ENCODE results near the gene COLGALT1.

COLGALT1 gene

GRCh38 chr19:17528610-17529009 lies 26.8 kb upstream of the COLGALT1 start:
- CTCF ChIA-PET = interaction anchor here (0.6 to 1.3 kb wide), 2 partner anchors 33 to 47 kb away, joined by 3 to 6 read pairs; no protein-coding TSS in a partner anchor
- TF ChIP-seq ZNF202 (tag by site-specific recombination; IDR thresholded peaks at IDR 0.05; ENCODE audit: borderline replicate concordance) (no peak), BCL6B (tag by site-specific recombination; IDR thresholded peaks at IDR 0.05) (no peak), ZNF169 (tag by site-specific recombination; IDR thresholded peaks at IDR 0.05) (no peak), ZNF280D (tag by site-specific recombination; IDR thresholded peaks at IDR 0.05) (peak; percentile 99), ZNF514 (tag by site-specific recombination; IDR thresholded peaks at IDR 0.05) (no peak), ZNF596 (tag by site-specific recombination; IDR thresholded peaks at IDR 0.05) (no peak), SETDB1 (IDR thresholded peaks at IDR 0.05; ENCODE audit: insufficient read length, low read length) (no peak), ZNF629 (tag by site-specific recombination; IDR thresholded peaks at IDR 0.05) (no peak), ZNF580 (tag by site-specific recombination; IDR thresholded peaks at IDR 0.05) (peak; percentile 83; the same call in 1 of the 2 replicates), ZNF76 (tag by site-specific recombination; IDR thresholded peaks at IDR 0.05; ENCODE audit: borderline replicate concordance, low read depth) (peak; percentile 15; the same call in 1 of the 2 replicates), ZNF112 (tag by site-specific recombination; IDR thresholded peaks at IDR 0.05) (no peak), ZNF677 (tag by site-specific recombination; IDR thresholded peaks at IDR 0.05) (no peak), ZIC2 (tag by site-specific recombination; IDR thresholded peaks at IDR 0.05) (no peak), ZNF830 (tag by site-specific recombination; IDR thresholded peaks at IDR 0.05; ENCODE audit: low read depth) (no peak), GLIS1 (tag by site-specific recombination; IDR thresholded peaks at IDR 0.05) (no peak), ZNF768 (tag by site-specific recombination; IDR thresholded peaks at IDR 0.05) (no peak), ZNF248 (tag by site-specific recombination; IDR thresholded peaks at IDR 0.05) (no peak), HOXA7 (CRISPR knock-in tag; IDR thresholded peaks at IDR 0.05; ENCODE audit: borderline replicate concordance) (no peak), ZNF561 (tag by site-specific recombination; IDR thresholded peaks at IDR 0.05; ENCODE audit: borderline replicate concordance) (no peak), ZSCAN16 (tag by site-specific recombination; IDR thresholded peaks at IDR 0.05) (no peak), ZNF48 (tag by site-specific recombination; IDR thresholded peaks at IDR 0.05) (no peak), ZNF600 (tag by site-specific recombination; IDR thresholded peaks at IDR 0.05) (no peak), SP7 (tag by site-specific recombination; IDR thresholded peaks at IDR 0.05) (peak; percentile 32), ZNF560 (tag by site-specific recombination; IDR thresholded peaks at IDR 0.05; ENCODE audit: borderline replicate concordance) (no peak), ZBTB21 (tag by site-specific recombination; IDR thresholded peaks at IDR 0.05) (no peak)
- TF ChIP-seq, protein P1, sequence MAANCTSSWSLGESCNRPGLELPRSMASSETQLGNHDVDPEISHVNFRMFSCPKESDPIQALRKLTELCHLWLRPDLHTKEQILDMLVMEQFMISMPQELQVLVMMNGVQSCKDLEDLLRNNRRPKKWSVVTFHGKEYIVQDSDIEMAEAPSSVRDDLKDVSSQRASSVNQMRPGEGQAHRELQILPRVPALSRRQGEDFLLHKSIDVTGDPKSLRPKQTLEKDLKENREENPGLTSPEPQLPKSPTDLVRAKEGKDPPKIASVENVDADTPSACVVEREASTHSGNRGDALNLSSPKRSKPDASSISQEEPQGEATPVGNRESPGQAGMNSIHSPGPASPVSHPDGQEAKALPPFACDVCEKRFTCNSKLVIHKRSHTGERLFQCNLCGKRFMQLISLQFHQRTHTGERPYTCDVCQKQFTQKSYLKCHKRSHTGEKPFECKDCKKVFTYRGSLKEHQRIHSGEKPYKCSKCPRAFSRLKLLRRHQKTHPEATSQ (tag by site-specific recombination; IDR thresholded peaks at IDR 0.05) = 0 out of 2 replicates have a peak, but pooled peaks have one; percentile 44
- TF ChIP-seq, protein P2, sequence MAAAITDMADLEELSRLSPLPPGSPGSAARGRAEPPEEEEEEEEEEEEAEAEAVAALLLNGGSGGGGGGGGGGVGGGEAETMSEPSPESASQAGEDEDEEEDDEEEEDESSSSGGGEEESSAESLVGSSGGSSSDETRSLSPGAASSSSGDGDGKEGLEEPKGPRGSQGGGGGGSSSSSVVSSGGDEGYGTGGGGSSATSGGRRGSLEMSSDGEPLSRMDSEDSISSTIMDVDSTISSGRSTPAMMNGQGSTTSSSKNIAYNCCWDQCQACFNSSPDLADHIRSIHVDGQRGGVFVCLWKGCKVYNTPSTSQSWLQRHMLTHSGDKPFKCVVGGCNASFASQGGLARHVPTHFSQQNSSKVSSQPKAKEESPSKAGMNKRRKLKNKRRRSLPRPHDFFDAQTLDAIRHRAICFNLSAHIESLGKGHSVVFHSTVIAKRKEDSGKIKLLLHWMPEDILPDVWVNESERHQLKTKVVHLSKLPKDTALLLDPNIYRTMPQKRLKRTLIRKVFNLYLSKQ (tag by site-specific recombination; IDR thresholded peaks at IDR 0.05; ENCODE audit: borderline replicate concordance) = no peak
- TF ChIP-seq, protein P3, sequence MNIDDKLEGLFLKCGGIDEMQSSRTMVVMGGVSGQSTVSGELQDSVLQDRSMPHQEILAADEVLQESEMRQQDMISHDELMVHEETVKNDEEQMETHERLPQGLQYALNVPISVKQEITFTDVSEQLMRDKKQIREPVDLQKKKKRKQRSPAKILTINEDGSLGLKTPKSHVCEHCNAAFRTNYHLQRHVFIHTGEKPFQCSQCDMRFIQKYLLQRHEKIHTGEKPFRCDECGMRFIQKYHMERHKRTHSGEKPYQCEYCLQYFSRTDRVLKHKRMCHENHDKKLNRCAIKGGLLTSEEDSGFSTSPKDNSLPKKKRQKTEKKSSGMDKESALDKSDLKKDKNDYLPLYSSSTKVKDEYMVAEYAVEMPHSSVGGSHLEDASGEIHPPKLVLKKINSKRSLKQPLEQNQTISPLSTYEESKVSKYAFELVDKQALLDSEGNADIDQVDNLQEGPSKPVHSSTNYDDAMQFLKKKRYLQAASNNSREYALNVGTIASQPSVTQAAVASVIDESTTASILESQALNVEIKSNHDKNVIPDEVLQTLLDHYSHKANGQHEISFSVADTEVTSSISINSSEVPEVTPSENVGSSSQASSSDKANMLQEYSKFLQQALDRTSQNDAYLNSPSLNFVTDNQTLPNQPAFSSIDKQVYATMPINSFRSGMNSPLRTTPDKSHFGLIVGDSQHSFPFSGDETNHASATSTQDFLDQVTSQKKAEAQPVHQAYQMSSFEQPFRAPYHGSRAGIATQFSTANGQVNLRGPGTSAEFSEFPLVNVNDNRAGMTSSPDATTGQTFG (tag by site-specific recombination; IDR thresholded peaks at IDR 0.05; ENCODE audit: borderline replicate concordance) = no peak

More at GRCh38 chr19:17528610-17529009, 26.8 kb upstream of the COLGALT1 start:
- no peaks in the 10 kb centered on the region for H3K9me3 ChIP-seq (ENCODE audit: control insufficient read depth, insufficient read depth, low read depth, low read length)
- H3K36me3 ChIP-seq (ENCODE audit: control insufficient read depth in 2 of 2, insufficient read depth in 1 of 2, low read length in 2 of 2) = no peaks in the 10 kb centered on the region
- H3K4me1 ChIP-seq (ENCODE audit: control insufficient read depth, insufficient read depth, low read length) = no peaks in the 10 kb centered on the region; the same call in 1 of the 2 replicates
- H3K27ac ChIP-seq (ENCODE audit: extremely low read depth, low read depth, low read length) = no peak overlapping the region
- no peak overlapping the region for H3K4me3 ChIP-seq (ENCODE audit: low read depth, low read length)
- POLR2A ChIA-PET = no interaction called here
